Keratinocyte (primary cell): Measurements from ENCODE around the gene LBX1.
"Not testable (repeated sequence)": the region's sequence is repeated elsewhere in the genome, so short reads cannot be mapped to it uniquely, and the experiment has no call there.

Experiments
- EZH2 ChIP-seq: IDR thresholded peaks from one replicate; pipeline ENCODE4 v1.6.1; 2012; ENCODE audit warnings: inconsistent platforms, mild to moderate bottlenecking, low read length, moderate library complexity
- TF ChIP-seq, protein P1 (sequence below), 3 experiments: IDR thresholded peaks in 1 of 3; conservative IDR thresholded peaks in 1 of 3; optimal IDR thresholded peaks in 1 of 3; 2 replicates in 2 of 3; 3 replicates in 1 of 3; pipeline versions ENCODE3 to v1.5.1; 2011; ENCODE audit warnings: low read length in 3 of 3, mild to moderate bottlenecking in 3 of 3, moderate library complexity in 2 of 3, control low read depth in 1 of 3, inconsistent platforms in 1 of 3; ENCODE audit not compliant: insufficient read depth in 2 of 3; ENCODE audit errors: extremely low read depth in 1 of 3

DNA sequence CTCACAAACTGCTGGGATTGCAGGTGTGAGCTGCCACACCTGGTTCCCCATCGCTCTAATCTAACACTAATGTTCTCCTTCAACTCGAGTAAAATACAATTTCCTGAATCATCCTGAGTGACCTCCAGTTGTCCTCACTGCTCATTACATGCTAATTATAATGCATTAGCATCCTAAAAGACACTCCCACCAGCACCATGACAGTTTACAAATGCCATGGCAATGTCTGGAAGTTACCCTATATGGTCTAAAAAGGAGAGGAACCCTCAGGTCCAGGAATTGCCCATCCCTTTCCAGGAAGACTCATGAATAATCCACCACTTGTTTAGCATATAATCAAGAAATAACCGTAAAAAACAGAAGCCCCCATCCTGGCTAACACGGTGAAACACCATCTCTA lies 26.6 kb downstream of the LBX1 start:
- TF ChIP-seq, protein P1, sequence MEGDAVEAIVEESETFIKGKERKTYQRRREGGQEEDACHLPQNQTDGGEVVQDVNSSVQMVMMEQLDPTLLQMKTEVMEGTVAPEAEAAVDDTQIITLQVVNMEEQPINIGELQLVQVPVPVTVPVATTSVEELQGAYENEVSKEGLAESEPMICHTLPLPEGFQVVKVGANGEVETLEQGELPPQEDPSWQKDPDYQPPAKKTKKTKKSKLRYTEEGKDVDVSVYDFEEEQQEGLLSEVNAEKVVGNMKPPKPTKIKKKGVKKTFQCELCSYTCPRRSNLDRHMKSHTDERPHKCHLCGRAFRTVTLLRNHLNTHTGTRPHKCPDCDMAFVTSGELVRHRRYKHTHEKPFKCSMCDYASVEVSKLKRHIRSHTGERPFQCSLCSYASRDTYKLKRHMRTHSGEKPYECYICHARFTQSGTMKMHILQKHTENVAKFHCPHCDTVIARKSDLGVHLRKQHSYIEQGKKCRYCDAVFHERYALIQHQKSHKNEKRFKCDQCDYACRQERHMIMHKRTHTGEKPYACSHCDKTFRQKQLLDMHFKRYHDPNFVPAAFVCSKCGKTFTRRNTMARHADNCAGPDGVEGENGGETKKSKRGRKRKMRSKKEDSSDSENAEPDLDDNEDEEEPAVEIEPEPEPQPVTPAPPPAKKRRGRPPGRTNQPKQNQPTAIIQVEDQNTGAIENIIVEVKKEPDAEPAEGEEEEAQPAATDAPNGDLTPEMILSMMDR (optimal IDR thresholded peaks at IDR 0.05 in 1 of 3, IDR thresholded peaks at IDR 0.05 in 1 of 3, conservative IDR thresholded peaks at IDR 0.05 in 1 of 3; ENCODE audit: extremely low read depth in 1 of 3, insufficient read depth in 2 of 3, low read length in 3 of 3) = not testable (repeated sequence)
- TF ChIP-seq EZH2 = not testable (repeated sequence)
